ENCODE measurements around the gene PDE8B. TPM values are rescaled to one million over a fixed set of nuclear protein-coding genes. Genes with fewer than 3 reads are reported as not detected.

PDE8B gene
- total RNA-seq, 1 experiment from 2014 or later, result 0.86 TPM

- H3K27me3 Mint-ChIP-seq (ENCODE audit: insufficient read depth, unreplicated experiment), result no peaks in the 10 kb centered on the region
Observed at GRCh38 chr5:77400645-77401044, 190.2 kb downstream of the PDE8B start.

GRCh38 chr5:77402796-77403195, 192.3 kb downstream of the PDE8B start:
- no TSS peak for BruUV-seq (replicated peaks)
- no peak overlapping the region for H3K4me3 Mint-ChIP-seq (ENCODE audit: unreplicated experiment)
- Histone ChIP-seq H3K4me3 (ENCODE audit: low read depth, low read length) (no peak overlapping the region), H3K27me3 (replicated peaks; ENCODE audit: control insufficient read depth, insufficient read depth, low read length) (no peaks in the 10 kb centered on the region), H3K4me1 (peaks cover 17% of the 10 kb centered on the region), H3K9me3 (no peaks in the 10 kb centered on the region), H3K36me3 (ENCODE audit: control insufficient read depth, insufficient read depth, low read length) (no peaks in the 10 kb centered on the region)
- ChIA-PET POLR2A (no interaction called here), CTCF (no interaction called here)
- no peak for TF ChIP-seq CTCF (IDR thresholded peaks at IDR 0.05; ENCODE audit: insufficient read depth in 1 of 2, low read depth in 1 of 2, low read length in 1 of 2, severe bottlenecking in 1 of 2, unreplicated experiment in 1 of 2)
- peaks cover 14% of the 10 kb centered on the region for H3K4me1 Mint-ChIP-seq (ENCODE audit: low read depth, unreplicated experiment)
- H3K9me3 Mint-ChIP-seq (ENCODE audit: unreplicated experiment), result peaks cover 17% of the 10 kb centered on the region
- H3K27ac Mint-ChIP-seq (ENCODE audit: unreplicated experiment), result no peak overlapping the region
- intact Hi-C loops (cut with micrococcal nuclease; ENCODE audit: unreplicated experiment), result no loop called here
- no peaks in the 10 kb centered on the region for H3K36me3 Mint-ChIP-seq (ENCODE audit: insufficient read depth, unreplicated experiment)
- H3K27me3 Mint-ChIP-seq (ENCODE audit: insufficient read depth, unreplicated experiment), result no peaks in the 10 kb centered on the region
- no peak for DNase-seq

More at GRCh38 chr5:77400645-77401044, 190.2 kb downstream of the PDE8B start:
- peaks cover 28% of the 10 kb centered on the region for H3K4me1 Mint-ChIP-seq (ENCODE audit: low read depth, unreplicated experiment)
- no peak for TF ChIP-seq CTCF (IDR thresholded peaks at IDR 0.05; ENCODE audit: insufficient read depth in 1 of 2, low read depth in 1 of 2, low read length in 1 of 2, severe bottlenecking in 1 of 2, unreplicated experiment in 1 of 2)
- H3K36me3 ChIP-seq (ENCODE audit: control insufficient read depth, insufficient read depth, low read length), result no peaks in the 10 kb centered on the region
- H3K27me3 ChIP-seq (replicated peaks; ENCODE audit: control insufficient read depth, insufficient read depth, low read length), result no peaks in the 10 kb centered on the region
- H3K9me3 Mint-ChIP-seq (ENCODE audit: unreplicated experiment), result peaks cover 6% of the 10 kb centered on the region
- no peaks in the 10 kb centered on the region for H3K9me3 ChIP-seq
- no TSS peak for BruUV-seq (replicated peaks)
- intact Hi-C loops (cut with micrococcal nuclease; ENCODE audit: unreplicated experiment), result no loop called here
- no peak overlapping the region for H3K27ac Mint-ChIP-seq (ENCODE audit: unreplicated experiment)
- CTCF ChIA-PET, result no interaction called here
- POLR2A ChIA-PET, result no interaction called here
- H3K4me3 Mint-ChIP-seq (ENCODE audit: unreplicated experiment), result no peak overlapping the region
- peaks cover 30% of the 10 kb centered on the region for H3K4me1 ChIP-seq
- DNase-seq, result no peak
- no peak overlapping the region for H3K4me3 ChIP-seq (ENCODE audit: low read depth, low read length)
- no peaks in the 10 kb centered on the region for H3K36me3 Mint-ChIP-seq (ENCODE audit: insufficient read depth, unreplicated experiment)

- no peaks in the 10 kb centered on the region for H3K36me3 ChIP-seq (ENCODE audit: control insufficient read depth, insufficient read depth, low read length)
- Mint-ChIP-seq H3K36me3 (ENCODE audit: insufficient read depth, unreplicated experiment) (no peaks in the 10 kb centered on the region), H3K9me3 (ENCODE audit: unreplicated experiment) (peaks cover 17% of the 10 kb centered on the region), H3K27me3 (ENCODE audit: insufficient read depth, unreplicated experiment) (no peaks in the 10 kb centered on the region), H3K4me3 (ENCODE audit: unreplicated experiment) (no peak overlapping the region), H3K4me1 (ENCODE audit: low read depth, unreplicated experiment) (peaks cover 11% of the 10 kb centered on the region), H3K27ac (ENCODE audit: unreplicated experiment) (no peak overlapping the region)
- H3K4me1 ChIP-seq, result peaks cover 8% of the 10 kb centered on the region
- no peak for TF ChIP-seq CTCF (IDR thresholded peaks at IDR 0.05; ENCODE audit: insufficient read depth in 1 of 2, low read depth in 1 of 2, low read length in 1 of 2, severe bottlenecking in 1 of 2, unreplicated experiment in 1 of 2)
- ChIA-PET CTCF (no interaction called here), POLR2A (no interaction called here)
- no peaks in the 10 kb centered on the region for H3K27me3 ChIP-seq (replicated peaks; ENCODE audit: control insufficient read depth, insufficient read depth, low read length)
- H3K9me3 ChIP-seq, result no peaks in the 10 kb centered on the region
- no TSS peak for BruUV-seq (replicated peaks)
- DNase-seq, result no peak
- H3K4me3 ChIP-seq (ENCODE audit: low read depth, low read length), result no peak overlapping the region
- intact Hi-C loops (cut with micrococcal nuclease; ENCODE audit: unreplicated experiment), result no loop called here
Observed at GRCh38 chr5:77407152-77407551, 196.7 kb downstream of the PDE8B start.

All from Caco-2 (cell line).